ENCODE measurements around the gene CDK19.

CDK19 gene

GRCh38 chr6:110828396-110828795, 13.1 kb upstream of the CDK19 start:
- H3K4me3 ChIP-seq (ENCODE audit: low read depth, low read length) = no peak overlapping the region
- no peak for DNase-seq (ENCODE audit: low read depth)
- no peak for TF ChIP-seq CTCF (IDR thresholded peaks at IDR 0.05; ENCODE audit: control insufficient read depth, extremely low read depth, insufficient read depth)

- DNase-seq (ENCODE audit: low read depth) = no peak
- H3K4me3 ChIP-seq (ENCODE audit: low read depth, low read length) = no peak overlapping the region
- TF ChIP-seq CTCF (IDR thresholded peaks at IDR 0.05; ENCODE audit: control insufficient read depth, extremely low read depth, insufficient read depth) = no peak
Measured at GRCh38 chr6:110826236-110827129, 11.2 kb upstream of the CDK19 start.

- TF ChIP-seq CTCF (IDR thresholded peaks at IDR 0.05; ENCODE audit: control insufficient read depth, extremely low read depth, insufficient read depth) = no peak
- no peak for DNase-seq (ENCODE audit: low read depth)
- no peak overlapping the region for H3K4me3 ChIP-seq (ENCODE audit: low read depth, low read length)
Measured at GRCh38 chr6:110823146-110823545, 7.9 kb upstream of the CDK19 start.

GRCh38 chr6:110822249-110822648, 7.0 kb upstream of the CDK19 start:
- H3K4me3 ChIP-seq (ENCODE audit: low read depth, low read length) = no peak overlapping the region
- no peak for TF ChIP-seq CTCF (IDR thresholded peaks at IDR 0.05; ENCODE audit: control insufficient read depth, extremely low read depth, insufficient read depth)
- no peak for DNase-seq (ENCODE audit: low read depth)

GRCh38 chr6:110816677-110817076, 1.4 kb upstream of the CDK19 start:
- peak overlapping the region; percentile 83 for H3K4me3 ChIP-seq (ENCODE audit: low read depth, low read length)
- DNase-seq (ENCODE audit: low read depth) = no peak
- no peak for TF ChIP-seq CTCF (IDR thresholded peaks at IDR 0.05; ENCODE audit: control insufficient read depth, extremely low read depth, insufficient read depth)

- peak overlapping the region; percentile 83 for H3K4me3 ChIP-seq (ENCODE audit: low read depth, low read length)
- no peak for TF ChIP-seq CTCF (IDR thresholded peaks at IDR 0.05; ENCODE audit: control insufficient read depth, extremely low read depth, insufficient read depth)
- no peak for DNase-seq (ENCODE audit: low read depth)
Measured at GRCh38 chr6:110815015-110815410, 256 bp downstream of the CDK19 start.

All from LNCaP clone FGC (cell line).